Measurements from ENCODE around the gene DFFA. TPM values are rescaled to one million over a fixed set of nuclear protein-coding genes. Genes with fewer than 3 reads are reported as not detected.

DFFA gene
- 40.7 and 45.4 TPM in 2 replicates for polyA plus RNA-seq (2014; cell fraction: cytosol; rRNA removed)
- 12.8 and 15.7 TPM in 2 replicates for polyA plus RNA-seq (2014; cell fraction: nucleus; rRNA removed)

- peak; percentile 93 for DNase-seq (ENCODE audit: low spot score)
These were observed at the start of gene DFFA for GRCh38 chr1:10472220-10473144. TSS of gene DFFA (minus strand) at chr1:10472529. CDS start at chr1:10472458, 71 bp downstream.

GRCh38 chr1:10521537-10522157 lies 49.3 kb upstream of the DFFA start:
- no peak for DNase-seq (ENCODE audit: low spot score)

- DNase-seq (ENCODE audit: low spot score) = no peak
These were observed 48.6 kb upstream of the DFFA start for GRCh38 chr1:10520952-10521351.

GRCh38 chr1:10520497-10520896 lies 48.2 kb upstream of the DFFA start:
- peak; percentile 80 for DNase-seq (ENCODE audit: low spot score)

- DNase-seq (ENCODE audit: low spot score) = no peak
These were observed 46.7 kb upstream of the DFFA start for GRCh38 chr1:10519016-10519417.

- no peak for DNase-seq (ENCODE audit: low spot score)
These were observed 45.3 kb upstream of the DFFA start for GRCh38 chr1:10517677-10517982.

- no peak for DNase-seq (ENCODE audit: low spot score)
These were observed 44.8 kb upstream of the DFFA start for GRCh38 chr1:10516925-10517676.

- no peak for DNase-seq (ENCODE audit: low spot score)
These were observed 43.8 kb upstream of the DFFA start for GRCh38 chr1:10515976-10516750.

- DNase-seq (ENCODE audit: low spot score) = no peak
These were observed 43.1 kb upstream of the DFFA start for GRCh38 chr1:10515301-10515975.

GRCh38 chr1:10514490-10515235 lies 42.3 kb upstream of the DFFA start:
- peak; percentile 47 for DNase-seq (ENCODE audit: low spot score)

GRCh38 chr1:10513199-10513598 lies 40.9 kb upstream of the DFFA start:
- no peak for DNase-seq (ENCODE audit: low spot score)

- no peak for DNase-seq (ENCODE audit: low spot score)
These were observed 39.2 kb upstream of the DFFA start for GRCh38 chr1:10511494-10511885.

- DNase-seq (ENCODE audit: low spot score) = no peak
These were observed 38.5 kb upstream of the DFFA start for GRCh38 chr1:10510520-10511493.

- no peak for DNase-seq (ENCODE audit: low spot score)
These were observed 37.6 kb upstream of the DFFA start for GRCh38 chr1:10509809-10510509.

GRCh38 chr1:10508511-10508951 lies 36.2 kb upstream of the DFFA start:
- peak; percentile 37 for DNase-seq (ENCODE audit: low spot score)

- peak; percentile 70 for DNase-seq (ENCODE audit: low spot score)
These were observed 35.0 kb upstream of the DFFA start for GRCh38 chr1:10507111-10507879.

- DNase-seq (ENCODE audit: low spot score) = no peak
These were observed 34.3 kb upstream of the DFFA start for GRCh38 chr1:10506677-10507047.
